ENCODE data around the gene ACO2.

GRCh38 chr22:41526830-41527799, 58.2 kb downstream of the ACO2 start:
- TF ChIP-seq USF1 (IDR thresholded peaks at IDR 0.05; ENCODE audit: borderline replicate concordance, low read depth) (no peak), RFX5 (IDR thresholded peaks at IDR 0.05; ENCODE audit: low read length) (no peak), MXI1 (IDR thresholded peaks at IDR 0.05; ENCODE audit: low read depth, low read length) (no peak), EP300 (IDR thresholded peaks at IDR 0.05; ENCODE audit: borderline replicate concordance in 1 of 2, low read depth in 1 of 2, low read length in 1 of 2) (no peak), RAD21 (IDR thresholded peaks at IDR 0.05; ENCODE audit: low read length) (peak; percentile 21), EZH2phosphoT487 (IDR thresholded peaks at IDR 0.05; ENCODE audit: borderline replicate concordance, low read depth) (no peak), NRF1 (IDR thresholded peaks at IDR 0.05; ENCODE audit: low read depth, low read length) (no peak), TAF1 (IDR thresholded peaks at IDR 0.05; ENCODE audit: borderline replicate concordance, low read depth, low read length) (no peak)
- TF ChIP-seq, protein P1, sequence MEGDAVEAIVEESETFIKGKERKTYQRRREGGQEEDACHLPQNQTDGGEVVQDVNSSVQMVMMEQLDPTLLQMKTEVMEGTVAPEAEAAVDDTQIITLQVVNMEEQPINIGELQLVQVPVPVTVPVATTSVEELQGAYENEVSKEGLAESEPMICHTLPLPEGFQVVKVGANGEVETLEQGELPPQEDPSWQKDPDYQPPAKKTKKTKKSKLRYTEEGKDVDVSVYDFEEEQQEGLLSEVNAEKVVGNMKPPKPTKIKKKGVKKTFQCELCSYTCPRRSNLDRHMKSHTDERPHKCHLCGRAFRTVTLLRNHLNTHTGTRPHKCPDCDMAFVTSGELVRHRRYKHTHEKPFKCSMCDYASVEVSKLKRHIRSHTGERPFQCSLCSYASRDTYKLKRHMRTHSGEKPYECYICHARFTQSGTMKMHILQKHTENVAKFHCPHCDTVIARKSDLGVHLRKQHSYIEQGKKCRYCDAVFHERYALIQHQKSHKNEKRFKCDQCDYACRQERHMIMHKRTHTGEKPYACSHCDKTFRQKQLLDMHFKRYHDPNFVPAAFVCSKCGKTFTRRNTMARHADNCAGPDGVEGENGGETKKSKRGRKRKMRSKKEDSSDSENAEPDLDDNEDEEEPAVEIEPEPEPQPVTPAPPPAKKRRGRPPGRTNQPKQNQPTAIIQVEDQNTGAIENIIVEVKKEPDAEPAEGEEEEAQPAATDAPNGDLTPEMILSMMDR (IDR thresholded peaks at IDR 0.05), result peak; percentile 65
